ENCODE data around the gene CHD6.

Gene CHD6

GRCh38 chr20:41373931-41374920 is 244.0 kb downstream of the CHD6 start:
- Histone ChIP-seq H3K27me3 (ENCODE audit: insufficient read depth, poor library complexity, severe bottlenecking) (peaks cover 26% of the 10 kb centered on the region), H3K27ac (replicated peaks) (no peak overlapping the region), H3K4me3 (replicated peaks; ENCODE audit: insufficient read depth, low read length) (no peak overlapping the region)
- TF ChIP-seq POLR2AphosphoS5 (IDR thresholded peaks at IDR 0.05; ENCODE audit: low read depth) (no peak), SPI1 (IDR thresholded peaks at IDR 0.05; ENCODE audit: borderline replicate concordance, low read depth) (no peak), GABPA (IDR thresholded peaks at IDR 0.05; ENCODE audit: low read depth) (no peak)
- TF ChIP-seq, protein P1, sequence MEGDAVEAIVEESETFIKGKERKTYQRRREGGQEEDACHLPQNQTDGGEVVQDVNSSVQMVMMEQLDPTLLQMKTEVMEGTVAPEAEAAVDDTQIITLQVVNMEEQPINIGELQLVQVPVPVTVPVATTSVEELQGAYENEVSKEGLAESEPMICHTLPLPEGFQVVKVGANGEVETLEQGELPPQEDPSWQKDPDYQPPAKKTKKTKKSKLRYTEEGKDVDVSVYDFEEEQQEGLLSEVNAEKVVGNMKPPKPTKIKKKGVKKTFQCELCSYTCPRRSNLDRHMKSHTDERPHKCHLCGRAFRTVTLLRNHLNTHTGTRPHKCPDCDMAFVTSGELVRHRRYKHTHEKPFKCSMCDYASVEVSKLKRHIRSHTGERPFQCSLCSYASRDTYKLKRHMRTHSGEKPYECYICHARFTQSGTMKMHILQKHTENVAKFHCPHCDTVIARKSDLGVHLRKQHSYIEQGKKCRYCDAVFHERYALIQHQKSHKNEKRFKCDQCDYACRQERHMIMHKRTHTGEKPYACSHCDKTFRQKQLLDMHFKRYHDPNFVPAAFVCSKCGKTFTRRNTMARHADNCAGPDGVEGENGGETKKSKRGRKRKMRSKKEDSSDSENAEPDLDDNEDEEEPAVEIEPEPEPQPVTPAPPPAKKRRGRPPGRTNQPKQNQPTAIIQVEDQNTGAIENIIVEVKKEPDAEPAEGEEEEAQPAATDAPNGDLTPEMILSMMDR (IDR thresholded peaks at IDR 0.05; ENCODE audit: insufficient read depth, low read length), result no peak
- TF ChIP-seq, protein P2, sequence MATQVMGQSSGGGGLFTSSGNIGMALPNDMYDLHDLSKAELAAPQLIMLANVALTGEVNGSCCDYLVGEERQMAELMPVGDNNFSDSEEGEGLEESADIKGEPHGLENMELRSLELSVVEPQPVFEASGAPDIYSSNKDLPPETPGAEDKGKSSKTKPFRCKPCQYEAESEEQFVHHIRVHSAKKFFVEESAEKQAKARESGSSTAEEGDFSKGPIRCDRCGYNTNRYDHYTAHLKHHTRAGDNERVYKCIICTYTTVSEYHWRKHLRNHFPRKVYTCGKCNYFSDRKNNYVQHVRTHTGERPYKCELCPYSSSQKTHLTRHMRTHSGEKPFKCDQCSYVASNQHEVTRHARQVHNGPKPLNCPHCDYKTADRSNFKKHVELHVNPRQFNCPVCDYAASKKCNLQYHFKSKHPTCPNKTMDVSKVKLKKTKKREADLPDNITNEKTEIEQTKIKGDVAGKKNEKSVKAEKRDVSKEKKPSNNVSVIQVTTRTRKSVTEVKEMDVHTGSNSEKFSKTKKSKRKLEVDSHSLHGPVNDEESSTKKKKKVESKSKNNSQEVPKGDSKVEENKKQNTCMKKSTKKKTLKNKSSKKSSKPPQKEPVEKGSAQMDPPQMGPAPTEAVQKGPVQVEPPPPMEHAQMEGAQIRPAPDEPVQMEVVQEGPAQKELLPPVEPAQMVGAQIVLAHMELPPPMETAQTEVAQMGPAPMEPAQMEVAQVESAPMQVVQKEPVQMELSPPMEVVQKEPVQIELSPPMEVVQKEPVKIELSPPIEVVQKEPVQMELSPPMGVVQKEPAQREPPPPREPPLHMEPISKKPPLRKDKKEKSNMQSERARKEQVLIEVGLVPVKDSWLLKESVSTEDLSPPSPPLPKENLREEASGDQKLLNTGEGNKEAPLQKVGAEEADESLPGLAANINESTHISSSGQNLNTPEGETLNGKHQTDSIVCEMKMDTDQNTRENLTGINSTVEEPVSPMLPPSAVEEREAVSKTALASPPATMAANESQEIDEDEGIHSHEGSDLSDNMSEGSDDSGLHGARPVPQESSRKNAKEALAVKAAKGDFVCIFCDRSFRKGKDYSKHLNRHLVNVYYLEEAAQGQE (IDR thresholded peaks at IDR 0.05; ENCODE audit: insufficient replicate concordance, low read depth), result no peak
- DNase-seq (ENCODE audit: low read depth in 1 of 2, low spot score in 1 of 2), result no peak

- no peak overlapping the region for H3K27ac ChIP-seq (replicated peaks)
- no peak overlapping the region for H3K4me3 ChIP-seq (replicated peaks; ENCODE audit: insufficient read depth, low read length)
- peaks cover 26% of the 10 kb centered on the region for H3K27me3 ChIP-seq (ENCODE audit: insufficient read depth, poor library complexity, severe bottlenecking)
- DNase-seq (ENCODE audit: low read depth in 1 of 2, low spot score in 1 of 2), result no peak
- TF ChIP-seq GABPA (IDR thresholded peaks at IDR 0.05; ENCODE audit: low read depth), result no peak
- TF ChIP-seq, protein P2 (IDR thresholded peaks at IDR 0.05; ENCODE audit: insufficient replicate concordance, low read depth), result no peak
- no peak for TF ChIP-seq SPI1 (IDR thresholded peaks at IDR 0.05; ENCODE audit: borderline replicate concordance, low read depth)
- TF ChIP-seq, protein P1 (IDR thresholded peaks at IDR 0.05; ENCODE audit: insufficient read depth, low read length), result no peak
- TF ChIP-seq POLR2AphosphoS5 (IDR thresholded peaks at IDR 0.05; ENCODE audit: low read depth), result no peak
Measured at GRCh38 chr20:41373251-41373783, 244.9 kb downstream of the CHD6 start.

GRCh38 chr20:41371371-41371770 is 246.8 kb downstream of the CHD6 start:
- Histone ChIP-seq H3K4me3 (replicated peaks; ENCODE audit: insufficient read depth, low read length) (no peak overlapping the region), H3K27ac (replicated peaks) (no peak overlapping the region), H3K27me3 (ENCODE audit: insufficient read depth, poor library complexity, severe bottlenecking) (peaks cover 27% of the 10 kb centered on the region)
- TF ChIP-seq, protein P2 (IDR thresholded peaks at IDR 0.05; ENCODE audit: insufficient replicate concordance, low read depth), result no peak
- TF ChIP-seq POLR2AphosphoS5 (IDR thresholded peaks at IDR 0.05; ENCODE audit: low read depth), result no peak
- no peak for DNase-seq (ENCODE audit: low read depth in 1 of 2, low spot score in 1 of 2)
